Stimulated activated CD8-positive, alpha-beta memory T cell treated with anti-CD3 and anti-CD28 coated beads, Interleukin-4, amount 100 ng/mL, for 24 hours (primary cell): ENCODE measurements around the gene ZBED4.

Experiments
- DNase-seq: peaks from one replicate; pipeline ENCODE4 v3.0.0-alpha.2; 2020; ENCODE audit warnings: low read depth

The ZBED4 gene

GRCh38 chr22:49936018-49936972 lies 82.7 kb downstream of the ZBED4 start:
- DNase-seq, result peak; percentile 98

DNA sequence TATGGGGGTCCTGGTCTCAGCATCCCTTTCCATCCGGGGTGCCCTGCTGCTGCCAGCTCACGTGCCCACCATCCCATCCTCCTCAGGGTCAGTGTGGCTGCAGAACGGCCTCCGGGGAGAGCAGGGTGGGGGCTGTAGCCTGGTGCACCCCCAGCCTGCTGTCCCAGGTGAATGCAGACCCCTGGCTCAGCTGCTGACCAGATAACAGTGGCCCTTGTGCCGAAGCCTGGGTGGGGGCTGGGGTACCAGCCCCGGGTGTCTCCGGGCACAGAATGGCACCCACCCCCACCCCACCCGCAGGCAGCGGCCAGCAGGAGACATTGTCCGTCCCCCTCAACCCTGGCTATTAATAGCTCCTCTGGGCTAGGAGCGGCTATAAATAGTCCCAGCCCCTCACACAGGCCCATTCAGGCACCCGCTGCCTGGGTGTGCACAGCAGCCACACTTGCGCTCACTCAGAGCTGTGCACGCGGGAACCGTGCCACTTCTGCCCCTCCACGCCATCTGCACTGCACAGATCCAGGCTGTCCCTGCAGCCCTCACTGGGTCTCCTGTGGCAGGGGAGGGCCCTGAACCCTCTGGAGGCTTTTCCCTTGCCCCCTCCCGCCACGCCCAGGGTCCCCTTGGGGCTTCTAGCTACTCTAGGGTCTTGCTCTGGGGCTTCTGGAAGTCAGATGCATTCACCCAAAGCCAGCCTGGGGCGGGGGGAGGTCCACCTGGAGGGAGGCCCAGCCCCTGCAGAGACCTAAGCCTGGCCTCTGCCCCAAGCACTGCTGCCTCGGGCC lies 83.5 kb downstream of the ZBED4 start:
- DNase-seq, result no peak

- DNase-seq, result no peak
Measured at GRCh38 chr22:49937758-49938564, 84.3 kb downstream of the ZBED4 start.

GRCh38 chr22:49938565-49939136 lies 85.0 kb downstream of the ZBED4 start:
- no peak for DNase-seq
